Activated T-cell treated with anti-CD3 and anti-CD28 coated beads for 1 hour (primary cell): Measurements from ENCODE around the gene SASH1.

Experiments
- DNase-seq: peaks from one replicate; pipeline ENCODE4 v3.0.0-alpha.2; 2020; ENCODE audit warnings: low read depth

Gene SASH1

DNA sequence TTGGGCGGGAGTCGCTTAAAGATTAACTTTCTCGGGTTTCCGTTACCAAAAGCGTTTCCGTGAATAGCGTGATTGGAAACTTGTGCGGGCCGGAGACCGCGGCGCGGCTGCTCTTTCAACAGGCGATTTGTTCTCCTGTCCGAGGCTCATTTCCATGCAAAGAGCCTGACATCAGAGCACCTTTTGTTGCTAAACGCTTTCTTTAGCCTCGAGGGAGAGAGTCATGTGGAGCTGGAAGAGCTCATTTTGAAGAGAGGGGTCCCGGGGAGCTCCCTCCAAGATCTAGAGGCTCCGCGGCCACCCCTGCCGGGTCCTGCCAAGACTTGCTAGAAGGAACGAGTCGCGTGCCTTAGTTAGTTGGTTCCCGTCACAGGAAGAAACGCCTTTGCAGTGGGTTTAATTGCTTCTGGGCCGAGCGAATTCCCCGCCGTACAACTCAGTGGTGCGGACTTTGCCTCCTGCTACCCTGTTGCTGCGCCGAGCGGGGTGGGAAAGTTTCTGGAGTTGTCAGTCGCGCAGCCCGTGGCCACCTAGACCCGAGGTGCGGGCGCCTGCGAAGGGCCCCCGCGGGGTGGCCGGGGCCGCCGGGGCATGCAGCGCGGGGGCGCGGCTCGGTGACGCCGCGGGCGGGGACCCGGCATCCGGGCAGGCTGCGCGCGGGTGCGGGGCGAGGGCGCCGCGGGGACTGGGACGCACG lies at the start of gene SASH1:
Gene SASH1 (plus strand): TSS at position 489 of the 697 bp plus-strand sequence. CDS start 230 bp downstream, outside the sequence.
- DNase-seq, result no peak

DNA sequence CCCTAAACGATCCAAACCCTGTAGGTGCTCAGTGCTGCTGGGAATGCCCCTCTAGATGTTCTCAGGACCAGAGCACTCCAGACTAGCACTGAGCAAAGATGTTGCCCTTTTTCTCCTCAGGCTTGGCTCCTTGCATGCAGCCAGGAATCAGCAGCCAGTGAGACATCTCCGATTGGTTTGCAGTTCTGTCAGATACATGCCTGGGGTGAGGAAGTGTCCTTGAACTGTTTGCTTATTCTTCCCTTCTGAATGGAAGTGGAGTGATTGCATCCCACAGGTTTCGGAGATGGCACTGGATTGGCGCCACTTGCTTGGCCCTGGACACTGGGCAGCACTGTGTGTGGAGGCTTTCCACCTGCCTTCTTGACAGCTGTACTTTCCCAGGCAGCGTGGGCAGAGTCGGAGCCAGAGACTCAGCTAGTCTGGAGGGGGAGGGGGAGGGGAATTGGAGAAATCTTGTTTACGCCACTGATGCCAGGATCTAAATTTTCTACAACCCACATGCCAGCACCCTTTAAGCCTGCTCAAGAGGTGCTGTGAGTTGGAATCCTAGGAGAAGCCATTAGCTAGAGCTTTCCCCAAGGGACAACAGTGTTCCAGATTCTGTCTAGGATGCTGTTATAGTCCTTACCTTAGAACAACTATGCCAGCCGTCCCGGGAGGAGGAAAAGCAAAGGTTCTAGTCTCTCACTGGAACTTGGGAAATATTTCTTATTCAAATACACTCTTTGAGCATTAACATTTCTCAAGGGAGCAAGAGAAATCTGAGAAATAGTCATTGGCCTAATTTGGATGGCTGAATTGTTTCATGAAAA lies 49.2 kb upstream of the SASH1 start:
- no peak for DNase-seq

DNA sequence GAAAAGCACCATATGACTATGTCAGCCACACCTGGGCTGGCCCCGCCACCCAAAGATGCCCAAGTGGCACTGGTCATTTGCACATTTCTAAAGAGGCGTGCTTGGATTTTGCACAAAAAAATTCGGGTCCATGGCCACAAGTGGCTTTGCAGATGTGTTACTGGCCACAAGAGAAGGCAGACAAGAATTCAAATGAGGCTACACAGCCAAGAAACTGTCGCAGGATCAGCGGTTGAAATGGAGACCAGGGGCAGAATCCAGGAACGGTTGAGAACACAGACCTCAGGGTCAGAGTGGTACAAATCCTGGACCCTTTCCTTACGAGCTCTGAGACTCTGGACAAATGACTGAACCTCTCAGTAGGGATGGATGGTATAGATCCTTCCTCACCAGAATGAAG lies 48.6 kb upstream of the SASH1 start:
- no peak for DNase-seq

DNA sequence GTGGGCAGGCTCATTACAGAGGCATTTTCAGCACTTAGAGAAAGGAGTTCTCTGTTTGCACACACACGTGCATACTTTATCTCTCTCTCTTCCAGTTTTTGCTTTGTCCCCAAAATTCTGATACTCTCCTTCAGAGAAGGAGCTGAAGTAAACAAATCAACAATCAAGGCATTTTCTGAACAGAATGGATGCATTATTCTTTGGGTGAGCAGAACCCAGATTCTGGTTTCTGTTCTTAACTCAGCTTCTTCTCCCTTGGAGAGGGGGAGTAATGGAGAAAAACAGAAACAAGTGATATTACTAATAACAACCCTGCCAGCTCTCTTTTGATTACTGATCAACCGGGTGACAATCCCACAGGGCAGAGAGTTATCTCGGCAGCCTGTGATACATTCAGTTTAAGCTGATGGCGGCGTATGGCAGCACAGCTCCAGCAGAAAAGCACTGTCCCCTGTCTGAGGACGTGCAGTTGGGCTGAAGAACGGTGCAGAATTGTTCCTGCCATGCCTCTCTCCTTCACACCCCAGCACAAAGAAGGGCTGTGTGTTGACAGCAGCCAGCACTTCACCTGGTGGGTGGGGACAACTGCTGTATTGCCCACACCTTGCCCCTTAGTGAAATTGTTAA lies 47.3 kb upstream of the SASH1 start:
- no peak for DNase-seq

DNA sequence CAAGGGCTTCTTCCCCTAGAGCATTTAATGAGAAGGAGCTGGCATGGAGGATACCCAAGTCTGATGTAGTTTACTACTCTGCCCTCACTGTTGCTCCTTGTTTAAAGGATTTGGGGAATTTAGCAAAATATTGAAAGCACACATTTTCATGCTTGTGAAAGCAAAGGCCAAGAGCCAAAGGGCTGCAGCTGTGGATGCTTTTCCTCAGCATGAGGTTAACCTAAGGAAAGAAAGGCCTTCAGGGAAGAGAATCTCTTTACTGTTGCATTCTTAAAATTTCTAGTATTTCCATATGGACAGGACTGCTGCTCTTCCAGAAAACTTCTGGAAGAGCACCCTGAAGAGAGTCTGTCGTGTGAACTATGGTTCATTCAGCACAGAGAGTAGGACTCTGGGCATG lies 45.9 kb upstream of the SASH1 start:
- no peak for DNase-seq

DNA sequence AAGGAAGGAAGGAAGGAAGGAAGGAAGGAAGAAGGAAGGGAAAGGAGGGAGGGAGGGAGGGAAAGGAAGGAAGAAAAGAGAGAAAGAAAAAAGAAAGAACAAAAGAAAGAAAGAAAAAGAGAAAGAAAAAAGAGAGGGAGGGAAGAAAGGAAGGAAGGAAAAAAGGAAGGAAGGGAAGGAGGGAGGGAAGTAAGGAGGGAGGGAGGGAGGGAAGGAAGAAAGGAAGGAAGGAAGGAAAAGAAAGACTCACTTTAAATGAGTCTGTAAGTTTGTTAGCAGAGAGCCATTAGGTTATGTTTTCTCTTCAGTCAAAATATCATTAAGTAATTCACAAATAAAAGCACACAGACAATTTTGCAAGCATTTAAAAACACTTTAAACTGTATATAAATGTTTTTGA lies 44.0 kb upstream of the SASH1 start:
- DNase-seq, result no peak

DNA sequence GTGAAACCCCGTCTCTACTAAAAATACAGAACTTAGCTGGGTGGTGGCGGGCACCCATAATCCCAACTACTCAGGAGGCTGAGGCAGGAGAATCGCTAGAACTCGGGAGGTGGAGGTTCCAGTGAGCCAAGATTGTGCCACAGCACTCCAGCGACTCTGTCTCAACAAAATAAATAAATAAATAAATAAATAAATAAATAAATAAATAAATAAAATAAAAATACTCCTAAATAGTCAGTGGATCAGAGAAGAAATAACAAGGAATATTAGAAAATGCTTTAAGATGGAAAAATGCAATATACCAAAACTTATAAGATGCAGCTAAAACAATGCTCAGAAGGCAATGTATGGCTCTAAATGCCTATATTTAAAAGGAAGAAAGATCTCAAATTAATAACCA lies 39.0 kb upstream of the SASH1 start:
- no peak for DNase-seq

DNA sequence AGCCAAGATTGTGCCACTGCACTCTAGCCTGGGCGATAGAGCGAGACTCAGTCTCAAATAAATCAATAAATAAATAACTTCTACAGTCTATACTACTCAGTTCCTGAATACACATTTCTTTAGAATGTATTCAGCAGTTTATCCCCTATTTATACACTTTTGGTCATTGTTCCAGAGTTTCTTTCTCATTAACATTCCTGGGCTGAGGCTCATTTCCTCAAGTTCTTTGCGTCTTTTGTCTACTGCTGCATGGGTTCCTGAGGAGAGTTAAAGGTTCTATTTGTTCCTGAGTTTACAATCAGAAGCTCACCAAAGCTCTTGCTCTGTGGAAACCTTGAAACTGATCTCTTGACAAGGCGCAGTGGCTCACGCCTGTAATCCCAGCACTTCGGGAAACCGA lies 37.7 kb upstream of the SASH1 start:
- no peak for DNase-seq

DNA sequence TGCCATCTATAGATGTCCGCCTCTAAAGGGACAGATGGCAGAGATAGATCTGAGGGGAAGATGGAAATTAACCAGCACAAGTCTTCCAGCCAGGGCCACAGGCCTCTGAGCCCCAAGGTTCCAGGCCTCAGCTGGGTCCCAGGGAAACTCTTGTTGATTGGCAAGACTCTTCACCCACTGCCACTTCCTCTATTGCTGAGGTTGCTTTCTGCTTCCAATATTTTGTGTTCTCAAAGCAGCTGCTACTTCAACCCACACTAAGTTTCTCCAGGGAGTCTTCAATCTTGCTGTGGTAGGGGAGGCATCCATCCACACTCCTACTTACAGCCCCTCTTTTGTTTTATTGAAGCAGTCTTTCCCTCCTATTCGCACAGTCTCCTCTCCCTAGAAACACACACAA lies 36.4 kb upstream of the SASH1 start:
- DNase-seq, result no peak

DNA sequence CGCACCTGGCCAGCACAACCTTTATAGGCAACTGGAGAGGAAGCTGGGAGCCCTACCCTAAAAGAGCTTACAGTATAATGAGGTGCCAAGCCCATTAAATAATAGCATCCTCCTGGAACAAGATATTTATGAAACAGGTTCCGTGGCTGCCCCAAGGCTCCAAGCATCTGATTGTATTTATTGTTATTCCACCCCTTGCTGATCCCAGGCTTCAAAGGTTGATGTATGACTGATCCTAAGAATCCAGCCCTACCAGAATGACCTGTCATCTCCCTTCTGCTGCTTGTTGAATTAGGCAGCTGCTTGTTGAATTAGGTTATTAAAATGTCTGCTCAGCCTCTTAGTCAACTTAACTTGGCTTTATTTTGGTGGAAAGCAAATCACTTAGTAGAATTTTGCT lies 35.2 kb upstream of the SASH1 start:
- DNase-seq, result no peak

DNA sequence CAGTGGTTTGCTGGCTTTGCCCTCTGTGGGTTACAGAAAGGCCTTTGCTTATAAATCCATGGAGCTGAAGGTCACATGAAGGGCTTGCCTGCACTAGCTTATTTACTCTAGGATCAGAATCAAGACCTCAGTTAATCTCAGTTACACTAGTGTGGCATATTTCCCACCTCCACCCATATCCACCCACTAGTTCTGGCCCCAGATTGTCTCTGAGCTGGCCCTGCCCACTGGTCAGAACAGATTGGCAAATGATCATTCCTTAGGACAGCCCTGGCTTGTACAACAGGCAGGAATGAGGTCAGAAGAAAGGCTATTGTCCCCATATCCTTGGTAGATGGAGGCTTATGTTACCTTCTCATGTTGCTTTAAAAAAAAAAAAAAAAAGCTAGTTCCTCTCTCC lies 33.3 kb upstream of the SASH1 start:
- no peak for DNase-seq

DNA sequence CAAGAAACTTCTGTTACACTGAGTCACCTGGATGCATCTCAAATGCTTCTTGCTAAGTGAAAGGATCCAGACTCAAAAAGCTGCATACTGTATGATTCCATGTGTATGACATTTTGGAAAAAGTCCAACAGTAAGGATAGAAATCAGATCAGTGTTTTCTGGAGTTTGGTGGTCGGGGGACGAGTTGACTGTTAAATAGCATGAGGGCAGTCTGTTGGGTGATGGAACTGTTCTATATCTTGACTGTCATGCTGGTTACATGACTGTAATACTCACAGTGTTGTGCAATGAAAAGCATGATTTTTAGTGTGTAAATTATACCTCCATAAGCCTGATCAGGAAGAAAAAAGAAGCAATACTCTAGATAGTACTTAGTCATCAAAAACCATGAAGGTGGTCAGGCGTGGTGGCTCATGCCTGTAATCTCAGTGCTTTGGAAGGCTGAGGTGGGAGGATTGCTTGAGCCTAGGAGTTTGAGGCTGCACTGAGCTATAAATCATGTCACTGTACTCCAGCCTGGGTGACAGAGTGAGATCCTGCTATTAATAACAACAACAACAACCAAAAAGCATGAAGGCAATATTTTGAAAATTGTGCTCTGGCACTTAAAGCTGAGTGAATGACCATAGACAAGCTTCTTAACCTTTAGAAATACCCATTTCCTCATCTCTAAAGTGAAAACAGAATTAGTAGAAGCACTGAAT lies 30.5 kb upstream of the SASH1 start:
- DNase-seq, result no peak

DNA sequence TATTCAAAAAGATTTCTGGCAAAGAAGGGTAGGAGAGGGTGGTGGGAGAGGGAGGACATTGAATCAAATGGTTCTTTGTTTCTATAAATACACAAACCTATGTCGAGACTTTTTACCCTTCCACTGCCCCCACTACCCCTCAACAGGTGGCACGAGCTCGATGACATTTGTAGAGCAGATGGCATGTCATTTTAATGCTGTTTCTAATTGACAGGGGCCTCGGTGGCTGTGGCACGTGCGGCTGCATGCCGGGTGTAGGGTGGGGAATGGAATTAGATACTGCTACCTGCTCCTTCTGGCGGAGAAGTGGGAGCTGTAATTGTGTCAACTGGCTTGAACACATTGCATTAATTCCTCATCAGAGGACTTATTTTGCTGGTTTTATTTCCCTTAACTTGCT lies 29.1 kb upstream of the SASH1 start:
- no peak for DNase-seq

DNA sequence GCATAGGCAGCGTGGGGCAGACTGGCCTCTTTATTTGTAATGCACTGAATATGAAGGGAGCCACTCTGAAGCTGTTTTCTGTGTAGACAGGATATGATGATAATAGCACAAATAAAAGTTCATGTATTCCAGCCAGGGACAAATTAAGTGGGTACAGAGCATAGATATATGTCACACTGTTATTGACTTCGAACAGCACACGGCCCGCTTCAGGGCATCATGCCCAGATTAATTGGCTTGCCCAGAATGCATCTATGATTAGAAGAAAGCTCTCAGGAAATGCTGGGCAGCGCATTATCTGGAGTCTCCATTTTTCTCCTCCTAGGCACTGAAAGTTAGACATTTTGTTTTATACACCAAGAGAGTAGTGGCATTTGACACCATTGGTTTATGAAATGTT lies 26.3 kb upstream of the SASH1 start:
- DNase-seq, result no peak

DNA sequence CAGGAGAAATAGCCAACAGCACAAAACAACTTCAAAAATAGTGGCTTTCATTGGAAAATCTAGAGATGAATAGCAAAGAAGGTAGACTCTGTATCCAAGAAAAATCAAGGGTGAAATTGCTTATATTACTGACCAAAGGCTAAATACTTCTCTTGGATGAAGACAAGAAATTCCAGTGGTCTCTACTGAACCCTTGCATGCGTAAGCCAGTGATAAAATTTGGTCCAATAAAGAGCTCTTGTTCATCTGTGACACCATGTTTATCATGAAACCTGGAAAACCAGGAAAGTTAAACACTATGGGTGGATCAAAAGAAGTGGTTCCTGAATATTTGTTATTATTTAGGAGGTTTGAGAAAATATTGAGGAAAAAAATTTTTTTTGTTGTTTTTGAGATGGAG lies 25.6 kb upstream of the SASH1 start:
- DNase-seq, result no peak

DNA sequence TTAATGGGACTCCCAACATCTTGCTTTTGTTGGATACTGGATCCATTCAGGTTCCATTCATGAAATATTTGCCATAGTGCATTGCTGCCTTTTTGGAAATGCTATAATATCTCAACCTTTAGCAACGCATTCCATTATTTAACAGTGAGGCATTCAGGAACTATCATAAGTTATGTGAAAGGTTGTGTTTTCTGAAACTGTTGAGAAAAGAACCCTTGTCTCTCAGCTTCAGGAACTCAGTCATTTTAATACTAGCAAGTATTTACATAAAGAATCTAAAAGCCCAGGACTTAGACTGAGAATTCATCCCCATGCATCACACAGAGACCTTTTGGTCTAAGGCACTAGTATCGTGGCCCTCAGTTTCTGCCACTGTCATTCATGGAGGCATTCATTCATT lies 24.9 kb upstream of the SASH1 start:
- no peak for DNase-seq

DNA sequence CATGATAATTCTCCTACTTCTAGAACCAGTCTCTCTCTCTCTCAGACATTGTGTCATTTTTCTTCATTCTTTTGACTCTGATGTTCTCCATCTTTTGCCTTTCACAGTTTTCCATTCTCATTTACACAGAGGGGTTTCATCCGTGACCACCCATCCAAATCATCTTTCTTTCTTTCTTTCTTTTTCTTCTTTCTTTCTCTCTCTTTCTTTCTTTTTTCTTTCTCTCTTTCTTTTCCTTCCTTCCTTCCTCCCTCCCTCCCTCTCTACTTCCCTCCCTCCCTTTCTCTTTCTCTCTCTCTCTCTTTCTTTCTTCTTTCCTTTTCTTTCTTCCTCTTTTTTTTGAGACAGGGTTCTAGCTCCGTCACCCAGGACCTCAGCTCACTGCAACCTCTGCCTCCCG lies 19.9 kb upstream of the SASH1 start:
- DNase-seq, result no peak

DNA sequence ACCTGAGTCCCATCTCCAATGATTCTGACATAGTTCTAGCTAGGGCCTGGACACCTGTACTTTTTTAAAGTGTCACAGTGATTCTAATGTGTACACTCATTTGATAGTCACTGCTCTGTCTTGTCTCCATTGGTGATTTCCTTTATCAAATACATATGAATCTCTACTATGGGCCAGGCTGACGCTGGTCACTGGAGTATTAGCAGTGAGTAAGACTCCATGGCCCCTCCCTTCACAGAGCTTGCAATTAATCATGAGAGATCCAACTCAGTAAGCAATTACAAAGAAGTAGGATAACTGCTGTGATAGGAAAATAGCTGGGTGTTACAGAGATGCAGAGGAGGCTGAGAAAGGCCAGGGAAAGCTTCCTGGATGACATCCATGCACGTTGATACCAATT lies 19.3 kb upstream of the SASH1 start:
- no peak for DNase-seq

DNA sequence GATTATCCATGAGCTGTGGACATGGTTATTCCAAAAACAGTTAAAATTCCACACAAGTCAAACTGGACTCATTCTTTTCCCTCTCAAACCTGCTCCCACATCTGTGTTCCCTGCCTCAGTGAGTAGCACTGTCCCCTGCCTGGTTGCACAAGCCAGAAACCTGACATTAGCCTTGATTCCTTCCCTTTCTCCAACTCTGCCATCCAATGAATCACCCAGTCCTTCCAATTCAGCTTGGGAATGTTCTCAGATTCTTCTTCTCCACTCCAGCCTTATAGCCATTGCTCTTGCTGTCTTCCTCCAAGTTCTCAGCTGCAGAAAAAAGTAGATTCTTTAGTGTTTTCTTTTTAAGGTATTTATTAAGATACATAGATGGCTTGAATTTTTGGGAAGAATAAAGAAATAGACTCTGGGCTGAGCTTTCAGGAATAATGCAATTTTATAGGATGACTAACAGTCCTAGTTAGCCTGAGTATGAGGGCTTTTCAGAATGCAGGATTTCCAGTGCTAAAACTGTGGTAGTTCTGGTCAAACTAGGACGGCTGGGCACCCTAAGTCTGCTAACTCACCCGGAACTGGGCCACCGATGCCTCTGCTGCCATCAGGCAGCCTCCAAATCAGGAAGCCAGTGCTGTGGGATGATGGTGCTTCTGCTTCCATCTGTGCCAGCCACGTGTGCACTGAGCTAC lies 18.2 kb upstream of the SASH1 start:
- DNase-seq, result no peak

DNA sequence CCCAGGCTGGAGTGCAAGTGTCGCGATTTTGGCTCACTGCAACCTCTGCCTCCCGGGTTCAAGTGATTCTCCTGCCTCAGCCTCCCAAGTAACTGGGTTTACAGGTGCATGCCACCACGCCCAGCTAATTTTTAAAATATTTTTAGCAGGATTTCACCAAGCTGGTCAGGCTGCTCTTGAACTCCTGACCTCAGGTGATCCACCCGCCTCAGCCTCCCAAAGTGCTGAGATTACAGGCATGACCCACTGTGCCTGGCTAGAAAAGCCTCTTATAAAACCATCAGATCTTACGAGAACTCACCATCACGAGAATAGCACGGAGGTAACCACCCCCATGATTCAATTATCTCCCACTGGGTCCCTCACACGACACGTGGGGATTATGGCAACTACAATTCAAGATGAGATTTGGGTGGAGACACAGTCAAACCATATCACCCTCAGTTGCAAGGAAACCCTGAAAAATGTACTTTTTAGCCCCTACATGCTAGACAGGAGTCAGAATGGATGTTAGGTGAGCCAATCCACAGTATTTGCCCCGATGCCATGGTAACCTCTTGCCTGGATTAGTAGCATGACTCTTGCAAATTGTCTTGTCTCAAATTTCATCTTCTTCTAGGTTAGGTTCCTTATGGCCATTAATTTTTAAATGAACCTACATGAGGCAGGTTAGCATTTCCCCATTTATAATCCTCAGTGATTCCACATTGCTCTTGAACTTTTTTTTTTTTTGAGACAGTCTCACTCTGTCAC lies 17.1 kb upstream of the SASH1 start:
- no peak for DNase-seq

DNA sequence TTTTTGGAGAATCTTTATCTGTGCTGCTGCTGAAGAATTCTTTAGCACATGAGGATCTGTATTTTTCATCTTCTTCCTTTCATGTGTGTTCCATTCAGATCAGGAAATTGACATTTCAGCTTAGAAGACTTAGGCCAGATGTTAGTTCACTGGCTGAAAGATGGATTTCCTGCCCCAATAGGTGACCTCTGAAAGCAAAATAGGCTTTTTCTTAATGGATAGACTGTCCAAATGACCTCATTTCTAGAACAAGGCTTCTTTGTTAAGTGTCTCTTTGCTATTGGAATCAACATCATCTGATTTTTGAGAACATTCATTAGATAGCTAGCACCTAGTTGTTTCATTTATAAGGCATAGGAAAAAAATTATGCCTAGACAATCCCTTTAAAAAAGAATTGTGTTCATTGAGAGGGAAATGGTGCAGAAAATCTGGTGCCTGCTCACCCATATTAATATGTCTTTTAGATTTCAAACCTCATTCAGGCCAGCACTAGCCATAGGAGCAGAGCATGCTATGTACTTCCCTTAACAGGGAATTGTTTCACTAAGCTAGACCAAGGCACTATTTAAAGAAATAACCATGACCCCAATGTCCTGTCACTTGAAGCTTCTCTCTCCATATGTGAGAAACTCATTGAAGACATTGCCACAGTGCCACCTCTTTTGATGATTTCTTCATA lies 13.6 kb upstream of the SASH1 start:
- no peak for DNase-seq
